ENCODE results near the gene TMEM131. TPM values are rescaled to one million over a fixed set of nuclear protein-coding genes. Genes with fewer than 3 reads are reported as not detected.

TMEM131 gene
- total and polyA plus RNA-seq, 10 of the 15 experiments (the other 5 are each of a cell fraction or from before 2014, with no cell fraction given): 6.0 to 48.2 (median 23.2) TPM

DNA sequence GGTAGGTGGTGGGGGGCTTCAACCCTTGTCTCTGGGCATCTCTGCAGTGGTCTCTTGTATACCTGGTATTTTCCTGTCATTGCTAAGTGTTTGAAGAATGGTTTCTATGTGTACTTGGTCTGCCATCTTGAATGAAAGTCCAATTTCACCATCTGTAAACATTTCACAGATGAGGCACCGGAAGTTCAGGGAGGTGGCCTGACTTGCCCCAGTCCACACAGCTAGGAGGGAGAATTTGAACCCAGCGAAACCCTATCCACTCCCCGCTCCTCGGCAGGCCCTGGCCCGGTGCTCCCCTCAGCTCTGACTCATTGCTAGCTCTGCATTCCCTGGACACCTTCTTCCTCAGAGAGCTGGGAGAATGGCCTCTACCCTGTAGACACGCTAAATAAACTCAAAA lies 251.8 kb downstream of the TMEM131 start:
- ATAC-seq: no peak
- no TSS peak for BruUV-seq (replicated peaks)
- POLR2A ChIA-PET: no interaction called here

More for the DNA sequence above, 251.8 kb downstream of the TMEM131 start:
- no peaks in the 10 kb centered on the region for H3K9me3 ChIP-seq (replicated peaks; ENCODE audit: control insufficient read depth, insufficient read depth, low read length)
- WGBS (ENCODE audit: insufficient coverage, insufficient replicate concordance, low lambda C conversion rate, missing lambda C conversion rate): 99% methylated on average over 6 of the region's 6 CpGs
- ChIA-PET RAD21 (ENCODE audit: unreplicated experiment) (interaction anchor here (1.9 kb wide), 1 partner anchor 641 kb away, joined by 5 read pairs; no protein-coding TSS in a partner anchor), SMC1A (ENCODE audit: uncharacterized antibody, unreplicated experiment) (interaction anchor here (1.5 kb wide), 1 partner anchor 47 kb away, joined by 4 read pairs; no protein-coding TSS in a partner anchor), CTCF (interaction anchor here (0.5 to 4.7 kb wide), 6 partner anchors 9 to 641 kb away, joined by 3 to 39 read pairs (median 4); no protein-coding TSS in a partner anchor)
- TF ChIP-seq MTA3 (IDR thresholded peaks at IDR 0.05; ENCODE audit: borderline replicate concordance, low read length) (no peak), ZBTB11 (CRISPR knock-in tag; IDR thresholded peaks at IDR 0.05) (no peak)
- FAIRE-seq: no peak
- no peaks in the 10 kb centered on the region for H3K36me3 ChIP-seq (ENCODE audit: control insufficient read depth in 2 of 2, insufficient read depth in 2 of 2, low read length in 1 of 2)
- intact Hi-C loops (cut with micrococcal nuclease; ENCODE audit: unreplicated experiment): no loop called here
- in situ Hi-C loops (cut with MboI): no loop called here
- no peaks in the 10 kb centered on the region for H3K79me2 ChIP-seq (ENCODE audit: control insufficient read depth, insufficient read depth, low read length)
- no peak overlapping the region for H3K4me3 ChIP-seq
- H4K20me1 ChIP-seq (ENCODE audit: control insufficient read depth, insufficient read depth): no peaks in the 10 kb centered on the region
- peaks cover 8% of the 10 kb centered on the region for H3K4me1 ChIP-seq (ENCODE audit: control insufficient read depth, insufficient read depth, low read length)
- no peak for DNase-seq (ENCODE audit: low read depth, low spot score)
- no peaks in the 10 kb centered on the region for H3K27me3 ChIP-seq (replicated peaks in 1 of 2; ENCODE audit: control insufficient read depth in 2 of 2, insufficient read depth in 2 of 2, low read length in 1 of 2)
- H3K9ac ChIP-seq (ENCODE audit: control insufficient read depth, insufficient read depth, low read length): no peak overlapping the region
- no peak overlapping the region for H3K27ac ChIP-seq (ENCODE audit: control insufficient read depth, insufficient read depth)
- H2AFZ ChIP-seq (ENCODE audit: control insufficient read depth, low read depth, low read length): no peak overlapping the region
- no peak overlapping the region for H3K4me2 ChIP-seq (ENCODE audit: control insufficient read depth, insufficient read depth)

All from GM12878 (cell line).